Measurements from ENCODE around the gene FRAS1. TPM values are rescaled to one million over a fixed set of nuclear protein-coding genes. Genes with fewer than 3 reads are reported as not detected.
"Not testable (repeated sequence)": the region's sequence is repeated elsewhere in the genome, so short reads cannot be mapped to it uniquely, and the experiment has no call there.

Gene FRAS1
- total and polyA plus RNA-seq, 2 donors (not counting 1 experiment from before 2014, with no cell fraction given), result 0.03 to 0.12 TPM

DNA sequence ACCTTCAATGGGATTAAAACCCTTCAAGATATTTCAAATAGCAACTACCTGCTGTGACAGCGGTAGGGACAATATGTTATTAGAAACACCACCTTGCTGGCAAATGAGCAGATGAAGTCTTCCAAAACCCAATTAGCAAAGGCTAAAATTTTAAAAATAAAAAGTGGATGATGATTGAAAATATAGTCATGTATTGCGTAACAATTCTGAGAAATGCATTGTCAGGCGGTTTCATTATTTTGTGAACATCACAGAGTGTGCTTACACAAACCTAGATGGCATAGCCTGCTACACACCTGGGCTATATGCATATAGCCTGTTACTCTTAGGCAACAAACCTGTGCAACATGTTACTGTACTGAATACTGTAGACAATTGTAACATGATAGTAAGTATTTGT lies 403.2 kb downstream of the FRAS1 start:
- Mint-ChIP-seq H3K27ac (no peak overlapping the region), H3K27me3 (peaks cover 6% of the 10 kb centered on the region), H3K9me3 (ENCODE audit: insufficient read depth) (no peaks in the 10 kb centered on the region), H3K4me3 (no peak overlapping the region), H3K4me1 (no peaks in the 10 kb centered on the region)
- Histone ChIP-seq H4K20me1 (ENCODE audit: control insufficient read depth, insufficient read depth, low read length, poor library complexity, severe bottlenecking) (no peaks in the 10 kb centered on the region), H2AFZ (ENCODE audit: insufficient read depth, low read depth, low read length, poor library complexity, severe bottlenecking) (no peak overlapping the region), H3K79me2 (ENCODE audit: control insufficient read depth, insufficient read depth, low read length) (no peaks in the 10 kb centered on the region), H3K4me3 (ENCODE audit: control extremely low read depth in 1 of 5, extremely low read depth in 1 of 5, insufficient read depth in 1 of 5, low read depth in 2 of 5, low read length in 4 of 5) (no peak overlapping the region), H3K36me3 (replicated peaks in 1 of 2; ENCODE audit: control extremely low read depth in 1 of 2, control insufficient read depth in 1 of 2, extremely low read depth in 1 of 2, insufficient read depth in 2 of 2, low read length in 1 of 2) (no peaks in the 10 kb centered on the region), H3K9ac (ENCODE audit: low read length) (no peak overlapping the region), H3K4me1 (ENCODE audit: control insufficient read depth in 2 of 2, insufficient read depth in 2 of 2, low read length in 2 of 2) (no peaks in the 10 kb centered on the region), H3K27me3 (replicated peaks in 1 of 4; ENCODE audit: control extremely low read depth in 1 of 4, control insufficient read depth in 3 of 4, insufficient read depth in 4 of 4, low read length in 3 of 4) (no peaks in the 10 kb centered on the region), H3K4me2 (replicated peaks; ENCODE audit: low read depth, low read length, poor library complexity, severe bottlenecking) (no peak overlapping the region), H3K9me3 (ENCODE audit: control extremely low read depth in 1 of 3, control insufficient read depth in 2 of 3, insufficient read depth in 1 of 3, low read length in 2 of 3) (no peaks in the 10 kb centered on the region), H3K27ac (ENCODE audit: low read length in 2 of 2) (no peak overlapping the region)
- CTCF ChIA-PET, result no interaction called here
- TF ChIP-seq CTCF (IDR thresholded peaks at IDR 0.05), result no peak
- WGBS (ENCODE audit: insufficient coverage), result no CpG with 5 or more reads among the region's 3 CpGs
- POLR2A ChIA-PET, result no interaction called here
- ATAC-seq (ENCODE audit: low read depth), result no peak
- intact Hi-C loops (cut with micrococcal nuclease), result no loop called here
- DNase-seq, result no peak

- ATAC-seq (ENCODE audit: low read depth), result no peak
- Histone ChIP-seq H3K79me2 (ENCODE audit: control insufficient read depth, insufficient read depth, low read length) (no peaks in the 10 kb centered on the region), H3K4me1 (ENCODE audit: control insufficient read depth in 2 of 2, insufficient read depth in 2 of 2, low read length in 2 of 2) (no peaks in the 10 kb centered on the region), H3K4me2 (replicated peaks; ENCODE audit: low read depth, low read length, poor library complexity, severe bottlenecking) (no peak overlapping the region), H3K9me3 (ENCODE audit: control extremely low read depth in 1 of 3, control insufficient read depth in 2 of 3, insufficient read depth in 1 of 3, low read length in 2 of 3) (no peaks in the 10 kb centered on the region), H3K27me3 (replicated peaks in 1 of 4; ENCODE audit: control extremely low read depth in 1 of 4, control insufficient read depth in 3 of 4, insufficient read depth in 4 of 4, low read length in 3 of 4) (no peaks in the 10 kb centered on the region), H3K9ac (ENCODE audit: low read length) (no peak overlapping the region), H4K20me1 (ENCODE audit: control insufficient read depth, insufficient read depth, low read length, poor library complexity, severe bottlenecking) (no peaks in the 10 kb centered on the region), H3K4me3 (ENCODE audit: control extremely low read depth in 1 of 5, extremely low read depth in 1 of 5, insufficient read depth in 1 of 5, low read depth in 2 of 5, low read length in 4 of 5) (no peak overlapping the region), H3K36me3 (replicated peaks in 1 of 2; ENCODE audit: control extremely low read depth in 1 of 2, control insufficient read depth in 1 of 2, extremely low read depth in 1 of 2, insufficient read depth in 2 of 2, low read length in 1 of 2) (no peaks in the 10 kb centered on the region), H3K27ac (ENCODE audit: low read length in 2 of 2) (no peak overlapping the region), H2AFZ (ENCODE audit: insufficient read depth, low read depth, low read length, poor library complexity, severe bottlenecking) (no peak overlapping the region)
- CTCF ChIA-PET, result no interaction called here
- POLR2A ChIA-PET, result no interaction called here
- H3K27me3 Mint-ChIP-seq, result peaks cover 6% of the 10 kb centered on the region
- H3K4me1 Mint-ChIP-seq, result no peaks in the 10 kb centered on the region
- H3K4me3 Mint-ChIP-seq, result no peak overlapping the region
- TF ChIP-seq EZH2 (IDR thresholded peaks at IDR 0.05; ENCODE audit: borderline replicate concordance, insufficient read depth, low read depth, low read length, poor library complexity, severe bottlenecking) (no peak), CTCF (IDR thresholded peaks at IDR 0.05) (no peak)
- intact Hi-C loops (cut with micrococcal nuclease), result no loop called here
- no peak for DNase-seq
- 95% methylated on average over 6 of the region's 7 CpGs for WGBS (ENCODE audit: insufficient coverage)
- no peak overlapping the region for H3K27ac Mint-ChIP-seq
- H3K9me3 Mint-ChIP-seq (ENCODE audit: insufficient read depth), result no peaks in the 10 kb centered on the region
Observed at GRCh38 chr4:78464265-78464664, 407.1 kb downstream of the FRAS1 start.

GRCh38 chr4:78467223-78467622 lies 410.1 kb downstream of the FRAS1 start:
- H3K4me1 ChIP-seq (ENCODE audit: control insufficient read depth in 2 of 2, insufficient read depth in 2 of 2, low read length in 2 of 2); H3K4me1 Mint-ChIP-seq; H3K27ac Mint-ChIP-seq; H3K9ac ChIP-seq (ENCODE audit: low read length); H3K27me3 Mint-ChIP-seq; intact Hi-C loops (cut with micrococcal nuclease); H3K4me3 ChIP-seq (ENCODE audit: control extremely low read depth in 1 of 5, extremely low read depth in 1 of 5, insufficient read depth in 1 of 5, low read depth in 2 of 5, low read length in 4 of 5); H3K9me3 Mint-ChIP-seq (ENCODE audit: insufficient read depth); CTCF ChIA-PET; H3K27me3 ChIP-seq (replicated peaks in 1 of 4; ENCODE audit: control extremely low read depth in 1 of 4, control insufficient read depth in 3 of 4, insufficient read depth in 4 of 4, low read length in 3 of 4); H3K9me3 ChIP-seq (ENCODE audit: control extremely low read depth in 1 of 3, control insufficient read depth in 2 of 3, insufficient read depth in 1 of 3, low read length in 2 of 3); ATAC-seq (ENCODE audit: low read depth); POLR2A ChIA-PET; H3K4me2 ChIP-seq (replicated peaks; ENCODE audit: low read depth, low read length, poor library complexity, severe bottlenecking); H2AFZ ChIP-seq (ENCODE audit: insufficient read depth, low read depth, low read length, poor library complexity, severe bottlenecking); H3K36me3 ChIP-seq (replicated peaks in 1 of 2; ENCODE audit: control extremely low read depth in 1 of 2, control insufficient read depth in 1 of 2, extremely low read depth in 1 of 2, insufficient read depth in 2 of 2, low read length in 1 of 2); H3K79me2 ChIP-seq (ENCODE audit: control insufficient read depth, insufficient read depth, low read length); H3K27ac ChIP-seq (ENCODE audit: low read length in 2 of 2); H4K20me1 ChIP-seq (ENCODE audit: control insufficient read depth, insufficient read depth, low read length, poor library complexity, severe bottlenecking); H3K4me3 Mint-ChIP-seq; DNase-seq: not testable (repeated sequence)
- no CpG with 5 or more reads among the region's 1 CpG for WGBS (ENCODE audit: insufficient coverage)
